Fibroblast of mammary gland (primary cell): ENCODE measurements around the gene RAB26.

ENCODE experiments used
- DNase-seq: peaks from one replicate; pipeline ENCODE4 v3.0.0-alpha.2; 2010; ENCODE audit warnings: low read depth
- H3K4me3 ChIP-seq: 2 replicates; pipeline ENCODE4 v1.5.1; 2011; ENCODE audit warnings: low read depth, mild to moderate bottlenecking, low read length, moderate library complexity; ENCODE audit not compliant: control insufficient read depth
- TF ChIP-seq, protein P1 (sequence below): conservative IDR thresholded peaks from 2 replicates; pipeline ENCODE4 v1.5.1; 2011; ENCODE audit warnings: low read depth, low read length, inconsistent platforms; ENCODE audit not compliant: control insufficient read depth, insufficient read depth

The RAB26 gene

DNA sequence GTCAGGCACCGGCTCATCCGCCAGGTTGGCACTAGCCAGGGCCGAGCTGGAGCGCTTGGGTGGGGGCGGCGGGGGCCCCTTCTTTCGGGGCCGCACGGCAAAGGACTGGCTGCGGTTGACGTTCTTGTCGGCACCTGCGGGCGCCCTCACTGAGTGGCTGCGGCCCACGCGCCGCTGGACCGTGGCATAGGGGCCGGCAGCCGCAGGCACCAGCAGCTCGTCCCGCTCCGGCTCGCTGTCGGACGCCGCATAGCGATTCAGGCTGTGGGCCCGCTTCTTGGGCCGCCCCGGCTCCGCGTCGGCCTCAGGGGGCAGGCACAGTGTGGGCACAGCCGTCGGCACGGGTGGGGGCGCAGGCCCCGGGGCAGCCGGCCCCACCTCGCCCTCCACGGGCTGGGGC lies 32.0 kb downstream of the RAB26 start:
- DNase-seq: no peak
- TF ChIP-seq, protein P1, sequence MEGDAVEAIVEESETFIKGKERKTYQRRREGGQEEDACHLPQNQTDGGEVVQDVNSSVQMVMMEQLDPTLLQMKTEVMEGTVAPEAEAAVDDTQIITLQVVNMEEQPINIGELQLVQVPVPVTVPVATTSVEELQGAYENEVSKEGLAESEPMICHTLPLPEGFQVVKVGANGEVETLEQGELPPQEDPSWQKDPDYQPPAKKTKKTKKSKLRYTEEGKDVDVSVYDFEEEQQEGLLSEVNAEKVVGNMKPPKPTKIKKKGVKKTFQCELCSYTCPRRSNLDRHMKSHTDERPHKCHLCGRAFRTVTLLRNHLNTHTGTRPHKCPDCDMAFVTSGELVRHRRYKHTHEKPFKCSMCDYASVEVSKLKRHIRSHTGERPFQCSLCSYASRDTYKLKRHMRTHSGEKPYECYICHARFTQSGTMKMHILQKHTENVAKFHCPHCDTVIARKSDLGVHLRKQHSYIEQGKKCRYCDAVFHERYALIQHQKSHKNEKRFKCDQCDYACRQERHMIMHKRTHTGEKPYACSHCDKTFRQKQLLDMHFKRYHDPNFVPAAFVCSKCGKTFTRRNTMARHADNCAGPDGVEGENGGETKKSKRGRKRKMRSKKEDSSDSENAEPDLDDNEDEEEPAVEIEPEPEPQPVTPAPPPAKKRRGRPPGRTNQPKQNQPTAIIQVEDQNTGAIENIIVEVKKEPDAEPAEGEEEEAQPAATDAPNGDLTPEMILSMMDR: no peak
- H3K4me3 ChIP-seq: no peak overlapping the region

DNA sequence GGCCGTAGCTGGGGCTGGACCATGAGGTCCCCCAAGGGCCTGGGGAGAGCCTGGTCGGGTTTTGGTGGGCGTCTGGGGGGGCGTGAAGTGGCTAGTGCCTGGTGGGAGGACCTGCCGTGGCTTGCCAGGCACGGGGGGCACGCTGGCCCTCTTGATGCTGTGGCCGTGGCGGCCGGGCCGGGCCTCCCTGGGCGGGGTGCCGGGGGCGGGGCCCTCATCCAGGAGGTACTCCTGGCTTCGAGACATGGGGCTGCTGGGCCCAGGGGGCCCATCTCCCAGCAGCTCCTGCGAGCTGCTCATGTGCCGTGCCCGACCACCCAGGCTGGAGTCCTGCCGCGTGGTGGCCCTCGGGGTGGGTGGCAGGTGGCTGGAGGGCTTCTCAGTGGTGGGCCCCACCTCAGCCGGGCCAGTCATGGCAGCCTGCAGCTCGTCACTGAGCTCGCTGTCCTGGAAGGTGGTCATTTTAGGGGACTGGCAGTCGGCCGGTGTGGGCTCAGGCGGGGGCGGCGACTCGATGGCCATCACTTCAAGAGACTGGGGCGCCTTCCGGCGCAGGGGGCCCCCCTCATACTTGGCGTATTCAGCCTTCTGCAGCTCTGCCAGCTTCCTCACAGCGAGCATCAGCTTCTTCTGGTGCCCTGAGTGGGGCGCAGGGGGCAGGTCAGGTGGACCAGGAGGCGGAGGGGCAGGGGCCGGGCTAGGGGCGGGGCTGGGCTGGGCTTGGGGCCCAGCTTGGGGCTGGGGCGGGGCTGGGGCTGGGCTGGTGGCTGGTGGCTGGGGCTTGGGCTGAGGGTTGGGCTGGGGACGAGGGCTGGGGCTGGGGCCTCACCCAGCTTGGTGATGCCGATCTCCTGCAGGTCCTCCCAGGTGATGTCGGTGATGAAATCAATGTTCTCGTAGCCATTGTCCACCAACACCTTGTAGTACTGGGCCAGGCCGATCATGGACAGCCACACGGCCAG lies 32.8 kb downstream of the RAB26 start:
- DNase-seq: no peak

DNA sequence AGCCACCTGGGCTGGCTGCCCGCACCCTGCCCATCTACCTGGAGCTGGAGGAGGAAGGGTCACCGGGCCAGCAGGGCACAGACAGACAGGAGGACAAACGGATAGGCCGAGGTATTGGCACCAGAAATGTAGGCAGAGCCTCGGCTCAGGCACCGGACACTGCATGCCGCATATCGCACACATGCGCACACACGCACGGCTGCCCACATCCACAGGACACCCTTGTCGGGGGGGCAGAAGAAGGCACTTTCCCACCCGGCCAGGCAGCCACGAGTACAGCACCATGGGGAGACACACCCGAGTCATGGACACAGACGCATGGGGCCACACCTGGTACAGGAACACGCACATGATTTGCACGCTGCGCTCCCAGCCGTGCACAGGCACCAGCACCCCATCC lies 33.5 kb downstream of the RAB26 start:
- no peak overlapping the region for H3K4me3 ChIP-seq
- TF ChIP-seq, protein P1: no peak

More for the DNA sequence above, 32.8 kb downstream of the RAB26 start:
- no peak overlapping the region for H3K4me3 ChIP-seq
- TF ChIP-seq, protein P1: no peak

DNA sequence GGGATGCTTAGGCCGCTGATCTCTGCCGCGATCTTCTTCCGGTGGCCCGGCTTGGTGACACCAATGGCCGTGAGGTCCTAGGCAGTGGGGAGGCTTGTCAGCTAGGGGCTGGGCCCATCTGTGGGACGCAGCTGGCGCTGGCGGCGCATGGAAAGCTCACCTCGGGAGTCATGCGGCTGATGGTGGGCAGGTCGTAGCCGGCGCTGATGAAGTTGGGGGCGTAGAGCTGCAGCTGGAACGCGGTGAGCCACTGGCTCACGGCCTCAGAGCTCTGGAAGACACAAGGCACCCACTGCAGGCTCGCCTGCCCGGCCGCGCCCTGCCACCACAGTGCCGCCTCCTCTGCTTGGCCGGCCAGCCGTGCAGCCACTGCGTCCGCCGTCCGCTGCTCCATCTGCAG lies 35.2 kb downstream of the RAB26 start:
- no peak overlapping the region for H3K4me3 ChIP-seq
- TF ChIP-seq, protein P1: no peak
- no peak for DNase-seq

More for the DNA sequence above, 33.5 kb downstream of the RAB26 start:
- DNase-seq: no peak

DNA sequence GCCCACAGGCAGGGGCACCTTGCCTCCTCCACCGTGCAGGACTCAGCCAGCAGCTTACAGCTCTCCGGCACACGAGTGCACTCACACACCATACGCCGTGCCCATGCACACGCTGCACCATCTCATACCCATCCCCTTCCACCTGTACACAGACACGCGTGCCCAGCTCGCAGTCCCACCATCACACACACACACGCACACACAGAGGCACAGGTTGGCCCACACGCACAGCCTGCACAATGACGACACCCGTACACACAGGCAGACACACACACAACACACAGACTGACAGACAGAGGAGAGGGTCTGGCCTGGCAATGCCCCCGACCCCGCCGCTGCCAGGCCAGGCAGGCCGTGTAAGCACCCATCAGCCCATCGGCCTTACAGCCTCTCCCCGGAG lies 35.9 kb downstream of the RAB26 start:
- TF ChIP-seq, protein P1: no peak
- no peak overlapping the region for H3K4me3 ChIP-seq
- no peak for DNase-seq

DNA sequence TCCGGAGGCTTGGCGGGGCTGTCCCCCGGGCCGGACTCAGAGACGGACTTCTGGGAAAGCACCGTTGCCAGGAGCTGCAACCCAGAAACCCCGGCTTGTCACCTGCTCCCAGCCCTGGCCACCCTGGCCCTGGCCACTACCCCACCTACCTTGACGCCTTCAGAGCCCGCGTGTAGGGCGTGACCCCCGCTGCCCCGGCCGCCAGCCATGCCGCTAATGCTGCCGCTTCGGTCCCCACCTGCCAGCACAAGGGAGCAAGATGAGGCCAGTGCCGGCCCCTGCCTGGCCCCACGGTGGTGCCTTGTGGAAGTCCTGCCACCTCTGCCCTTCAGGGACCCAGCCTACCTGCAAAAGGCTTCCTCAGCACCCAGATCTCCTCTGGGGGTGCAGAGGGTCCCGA lies 36.5 kb downstream of the RAB26 start:
- TF ChIP-seq, protein P1: no peak
- H3K4me3 ChIP-seq: no peak overlapping the region
- no peak for DNase-seq

DNA sequence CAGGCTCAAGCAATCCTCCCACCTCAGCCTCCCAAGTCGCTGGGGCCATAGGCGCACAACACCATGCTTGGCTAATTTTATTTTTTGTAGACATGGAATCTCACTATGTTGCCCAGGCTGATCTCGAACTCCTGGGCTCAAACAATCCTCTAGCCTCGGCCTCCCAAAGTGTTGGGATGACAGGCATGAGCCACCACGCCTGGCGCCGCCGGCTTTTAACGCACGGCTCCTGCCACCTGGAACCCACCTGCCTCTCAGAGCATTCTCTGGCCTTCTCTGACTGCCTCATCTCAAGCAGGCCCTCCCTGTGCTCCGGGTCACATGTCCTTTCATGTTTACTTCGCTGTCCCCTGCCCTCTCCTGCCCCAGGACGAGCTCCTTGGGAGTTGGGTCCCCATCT lies 37.6 kb downstream of the RAB26 start:
- DNase-seq: no peak
- H3K4me3 ChIP-seq: no peak overlapping the region
- TF ChIP-seq, protein P1: no peak
